Measurements from ENCODE around the gene SDCBP2. TPM values are rescaled to one million over a fixed set of nuclear protein-coding genes. Genes with fewer than 3 reads are reported as not detected.

The SDCBP2 gene, protein sequence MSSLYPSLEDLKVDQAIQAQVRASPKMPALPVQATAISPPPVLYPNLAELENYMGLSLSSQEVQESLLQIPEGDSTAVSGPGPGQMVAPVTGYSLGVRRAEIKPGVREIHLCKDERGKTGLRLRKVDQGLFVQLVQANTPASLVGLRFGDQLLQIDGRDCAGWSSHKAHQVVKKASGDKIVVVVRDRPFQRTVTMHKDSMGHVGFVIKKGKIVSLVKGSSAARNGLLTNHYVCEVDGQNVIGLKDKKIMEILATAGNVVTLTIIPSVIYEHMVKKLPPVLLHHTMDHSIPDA
- total RNA-seq (2014; rRNA removed; shearing (Covaris generic)) = 1.8 and 2.6 TPM in 2 replicates

DNA sequence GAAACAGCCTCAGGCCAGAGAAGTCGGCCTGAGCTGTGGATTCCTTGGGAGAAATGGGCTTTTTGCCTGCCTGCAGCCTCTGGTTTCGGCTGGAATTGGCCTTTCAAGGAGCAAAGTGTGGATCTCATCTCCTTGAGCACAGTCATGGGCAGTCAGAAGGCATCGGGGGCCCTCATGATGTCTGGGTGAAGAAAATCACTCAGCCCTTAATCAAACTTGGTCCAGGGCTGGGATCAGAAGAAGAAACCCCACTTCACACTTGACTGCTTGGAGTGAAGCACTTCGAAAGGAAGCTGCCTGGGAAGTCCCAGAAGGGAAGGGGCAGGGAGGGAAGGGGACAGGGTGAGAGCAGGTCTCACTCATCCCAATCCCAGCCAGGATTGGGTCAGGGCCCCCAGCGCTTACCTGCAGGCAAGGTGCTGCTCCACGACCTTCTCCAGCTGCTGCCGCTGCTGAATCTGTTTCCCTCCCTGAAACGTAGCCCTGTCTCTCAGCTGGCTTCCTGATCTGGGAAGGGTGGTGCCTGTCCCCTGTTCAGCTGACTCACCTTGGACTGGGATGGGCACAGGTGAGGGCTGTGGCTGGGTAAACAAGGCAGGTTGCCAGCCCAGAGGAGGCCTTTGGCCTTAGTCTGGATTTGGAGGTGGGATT, at the start of gene SDCBP2:
TSS of gene SDCBP2 (minus strand) at position 460 of the 651 bp plus-strand sequence. CDS start 8,723 bp downstream, outside the sequence.
- no peak for DNase-seq (ENCODE audit: low spot score)

DNA sequence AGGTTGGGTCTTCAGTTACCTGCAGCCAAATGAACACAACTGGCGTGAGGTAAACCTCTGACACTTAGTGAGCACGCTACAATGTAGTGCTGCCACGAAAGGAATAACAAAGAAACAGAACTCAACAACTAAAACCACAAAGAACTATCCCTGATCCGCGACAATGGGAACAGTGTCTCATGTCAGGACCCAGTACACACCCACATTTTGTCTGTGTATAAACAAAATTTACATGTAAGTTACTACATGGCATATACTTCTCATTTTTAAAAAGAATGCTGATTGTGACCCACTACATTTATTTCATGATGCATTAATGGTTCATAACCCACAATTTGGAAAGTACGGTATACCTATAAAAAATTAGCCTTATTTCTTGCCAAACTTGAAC, 49.8 kb upstream of the SDCBP2 start:
- no peak for DNase-seq (ENCODE audit: low spot score)

GRCh38 chr20:1377984-1378734, 49.2 kb upstream of the SDCBP2 start:
- DNase-seq (ENCODE audit: low spot score) = peak; percentile 93

- no peak for DNase-seq (ENCODE audit: low spot score)
These were observed 48.5 kb upstream of the SDCBP2 start for GRCh38 chr20:1377341-1377871.

DNA sequence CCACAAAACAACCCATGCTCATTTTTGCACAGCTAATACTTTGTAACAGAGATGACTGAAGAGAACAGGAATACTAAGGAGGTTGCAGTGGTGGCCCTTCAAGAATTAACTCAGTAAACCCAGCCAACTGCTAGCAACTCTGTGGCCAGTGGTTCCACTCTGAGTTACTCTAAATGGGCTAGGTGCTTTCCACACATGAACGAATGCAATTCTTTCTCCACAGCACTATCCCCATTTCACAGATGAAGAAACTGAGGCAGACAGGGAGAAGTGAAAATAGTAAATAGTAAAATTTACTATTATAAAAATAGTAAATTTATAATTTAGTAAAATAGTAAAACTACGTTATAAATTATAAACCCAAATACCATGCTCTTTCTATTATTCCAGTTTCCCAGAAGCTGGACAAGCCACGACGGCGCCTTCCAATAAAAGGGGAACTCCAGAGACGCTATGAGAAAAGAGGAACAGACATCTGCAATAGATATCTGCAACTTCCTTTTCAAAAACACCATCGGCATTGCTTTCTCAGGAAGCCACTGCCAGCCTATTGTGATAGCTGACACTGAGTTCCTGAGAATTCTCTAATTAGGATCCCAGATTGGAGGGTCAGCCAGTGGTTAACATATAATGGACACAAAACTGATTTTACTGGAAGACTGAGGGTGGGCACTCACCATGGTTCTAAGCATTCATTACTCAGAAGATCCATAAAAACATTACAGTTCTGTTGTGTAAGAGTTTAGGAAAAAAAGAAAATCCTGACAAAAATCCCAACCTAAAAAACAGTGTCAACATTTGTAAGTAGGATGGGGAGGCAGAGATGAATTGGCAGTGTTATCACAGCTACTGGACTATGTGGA, 47.7 kb upstream of the SDCBP2 start:
- DNase-seq (ENCODE audit: low spot score) = no peak

- DNase-seq (ENCODE audit: low spot score) = no peak
These were observed 47.1 kb upstream of the SDCBP2 start for GRCh38 chr20:1376007-1376406.

DNA sequence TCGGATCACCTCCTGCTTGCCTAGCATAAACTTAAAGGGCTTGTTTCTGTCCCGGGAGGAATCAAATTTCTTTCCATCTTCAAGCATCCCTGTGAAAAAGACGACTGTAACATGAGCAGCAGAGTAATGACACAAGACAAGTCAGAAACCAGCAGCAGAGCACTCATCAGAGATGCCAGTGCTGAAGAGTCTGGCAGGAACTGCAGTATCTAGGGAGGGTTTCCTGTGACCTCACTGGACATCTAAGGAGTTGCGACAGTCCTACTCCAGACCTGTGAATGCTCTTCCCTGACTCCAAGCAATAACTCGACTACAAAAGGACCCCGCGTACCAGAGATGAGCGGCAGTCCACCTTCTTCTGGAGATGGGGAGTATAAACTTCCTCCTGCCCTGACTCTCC, 46.6 kb upstream of the SDCBP2 start:
- peak; percentile 54 for DNase-seq (ENCODE audit: low spot score)

- DNase-seq (ENCODE audit: low spot score) = no peak
These were observed 45.3 kb upstream of the SDCBP2 start for GRCh38 chr20:1374246-1374645.

GRCh38 chr20:1373614-1374013, 44.7 kb upstream of the SDCBP2 start:
- DNase-seq (ENCODE audit: low spot score) = no peak

DNA sequence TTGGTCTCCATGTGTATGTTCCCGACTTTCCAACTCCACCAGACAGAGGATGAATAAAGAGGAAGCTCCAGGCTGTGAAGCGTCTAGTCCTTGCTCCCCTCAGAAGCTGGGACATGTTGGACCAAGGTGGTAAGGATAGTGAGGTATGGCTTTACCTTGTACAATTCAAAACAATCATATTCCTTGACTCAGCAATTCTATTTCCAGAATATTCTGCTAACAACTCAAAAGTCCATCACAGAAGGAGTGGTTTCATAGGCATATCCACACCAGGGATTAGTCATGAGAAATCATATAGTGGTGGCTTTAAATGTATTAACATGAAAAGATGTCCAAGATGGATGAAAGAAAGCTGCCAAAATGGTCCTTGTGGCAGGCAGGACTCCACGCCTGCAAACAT, 44.1 kb upstream of the SDCBP2 start:
- no peak for DNase-seq (ENCODE audit: low spot score)

DNA sequence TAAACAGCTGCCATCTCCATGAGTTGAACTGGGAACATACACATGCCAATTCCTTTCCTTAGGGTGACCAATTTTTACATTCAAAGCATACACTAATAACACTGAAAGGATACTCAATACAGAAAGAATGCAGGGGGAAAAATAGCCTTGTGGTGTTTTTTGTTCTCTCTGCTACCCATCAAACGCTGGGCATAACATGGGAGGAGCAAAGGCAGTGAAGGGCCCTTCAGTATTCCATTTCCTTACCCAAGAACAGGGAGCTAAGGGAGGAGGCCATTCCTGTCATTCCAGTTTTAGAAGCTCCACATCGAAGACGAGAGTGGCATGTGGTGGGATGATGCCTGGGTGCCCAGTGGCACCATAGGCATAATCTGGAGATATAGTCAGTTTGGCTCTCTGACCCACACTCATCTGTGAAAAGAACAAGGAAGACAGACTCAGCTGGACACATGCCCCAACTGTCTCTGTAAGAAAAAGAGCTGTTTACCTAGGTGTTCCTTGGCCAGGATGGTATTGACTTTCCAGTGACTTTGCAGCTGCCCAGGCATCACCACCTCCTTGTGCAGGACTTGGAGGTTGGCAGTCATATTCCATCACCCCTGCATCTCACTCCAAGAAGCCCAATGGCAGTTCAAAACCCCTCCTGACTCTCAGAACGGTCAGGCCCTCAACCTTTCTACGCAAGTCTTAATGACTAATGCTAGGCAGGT, 43.0 kb upstream of the SDCBP2 start:
- DNase-seq (ENCODE audit: low spot score) = no peak

- peak; percentile 48 for DNase-seq (ENCODE audit: low spot score)
These were observed 42.4 kb upstream of the SDCBP2 start for GRCh38 chr20:1371202-1371782.

DNA sequence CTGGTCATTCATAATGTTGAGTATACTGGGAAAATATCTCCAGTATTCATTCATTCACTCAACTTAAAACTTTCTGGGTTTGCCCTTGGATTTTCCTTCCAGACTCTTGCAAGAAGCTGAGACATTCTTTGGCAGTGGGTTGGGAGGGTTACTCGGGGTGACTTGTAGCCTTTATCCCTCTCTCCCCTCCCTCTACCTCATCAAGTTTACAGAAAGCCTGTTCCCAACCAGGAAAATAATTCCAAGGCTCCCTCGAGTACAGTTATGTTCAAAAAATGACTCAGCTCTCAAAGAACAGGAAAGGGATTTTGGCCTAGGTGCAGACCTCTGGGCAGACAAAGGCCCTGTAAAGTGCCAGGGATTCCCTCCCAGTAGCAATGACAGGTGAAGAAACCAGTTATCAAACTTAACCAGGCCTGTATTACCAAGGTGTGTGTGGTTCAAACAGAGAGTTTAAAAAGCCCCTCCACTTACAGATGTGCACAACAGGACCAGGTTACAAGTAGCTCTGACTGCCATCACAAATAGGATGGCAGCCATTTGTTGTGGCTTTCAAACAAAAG, 41.7 kb upstream of the SDCBP2 start:
- peak; percentile 43 for DNase-seq (ENCODE audit: low spot score)

DNA sequence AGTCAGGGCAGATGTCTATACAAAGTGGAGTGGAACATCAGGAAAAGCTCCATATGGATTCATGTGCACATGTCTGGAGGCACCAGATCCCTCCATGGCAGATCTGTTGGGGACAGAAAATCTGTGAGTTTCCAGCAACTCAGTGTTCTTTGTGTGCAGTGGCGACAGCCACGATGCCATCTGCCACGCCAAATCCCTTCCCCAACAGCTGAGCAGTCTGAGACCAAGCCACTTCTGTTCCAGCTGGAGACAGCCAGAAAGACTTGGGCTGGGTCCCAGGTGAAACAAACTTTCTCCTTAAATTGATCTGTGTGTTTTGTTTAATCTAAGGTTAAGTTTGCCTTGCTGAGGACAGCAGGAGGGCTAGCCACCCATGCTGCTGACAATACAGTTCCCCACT, 41.0 kb upstream of the SDCBP2 start:
- DNase-seq (ENCODE audit: low spot score) = no peak

- DNase-seq (ENCODE audit: low spot score) = peak; percentile 64
These were observed 39.7 kb upstream of the SDCBP2 start for GRCh38 chr20:1368448-1369199.

GRCh38 chr20:1367479-1367878, 38.5 kb upstream of the SDCBP2 start:
- DNase-seq (ENCODE audit: low spot score) = no peak

GRCh38 chr20:1364106-1364505, 35.2 kb upstream of the SDCBP2 start:
- DNase-seq (ENCODE audit: low spot score) = no peak

GRCh38 chr20:1363522-1363921, 34.6 kb upstream of the SDCBP2 start:
- no peak for DNase-seq (ENCODE audit: low spot score)

- DNase-seq (ENCODE audit: low spot score) = no peak
These were observed 33.5 kb upstream of the SDCBP2 start for GRCh38 chr20:1362484-1362883.

Measured in A172 (cell line).